ENCODE results near the gene NTN1. TPM values are rescaled to one million over a fixed set of nuclear protein-coding genes. Genes with fewer than 3 reads are reported as not detected.

The NTN1 gene
- total RNA-seq, 1 donor = 0.36 TPM

DNA sequence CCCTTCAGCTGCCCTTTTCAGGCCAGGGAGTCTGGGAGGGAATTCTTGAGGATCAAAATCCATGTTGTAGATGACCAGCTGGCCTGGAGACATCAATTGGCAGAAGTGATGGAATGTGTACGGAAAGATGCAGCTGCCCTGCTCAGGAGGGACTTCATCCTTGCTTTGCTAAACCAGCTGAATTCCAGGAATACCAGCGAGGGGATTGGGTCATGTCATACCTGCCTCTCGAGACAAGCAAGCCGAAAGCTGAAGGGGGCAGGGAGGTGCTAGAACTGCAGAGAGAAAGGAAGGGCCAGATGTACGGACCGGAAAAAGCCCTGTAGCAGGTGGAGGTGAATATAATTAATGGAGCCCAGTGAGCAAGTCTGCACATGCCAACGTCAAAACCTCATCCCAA lies 25.6 kb upstream of the NTN1 start:
- H2AFZ ChIP-seq (ENCODE audit: low read length) = no peak overlapping the region
- no peaks in the 10 kb centered on the region for H3K79me2 ChIP-seq (ENCODE audit: insufficient read depth, low read length)
- H3K4me1 ChIP-seq (ENCODE audit: insufficient read depth, low read length) = no peaks in the 10 kb centered on the region
- no peaks in the 10 kb centered on the region for H3K9me3 ChIP-seq (ENCODE audit: low read depth, low read length)
- no peak overlapping the region for H3K4me3 ChIP-seq (ENCODE audit: insufficient read depth, low read length)
- no peaks in the 10 kb centered on the region for H3K36me3 ChIP-seq (ENCODE audit: insufficient read depth, low read length)
- no peak overlapping the region for H3K4me2 ChIP-seq (ENCODE audit: insufficient read depth, low read length)
- TF ChIP-seq, protein P1, sequence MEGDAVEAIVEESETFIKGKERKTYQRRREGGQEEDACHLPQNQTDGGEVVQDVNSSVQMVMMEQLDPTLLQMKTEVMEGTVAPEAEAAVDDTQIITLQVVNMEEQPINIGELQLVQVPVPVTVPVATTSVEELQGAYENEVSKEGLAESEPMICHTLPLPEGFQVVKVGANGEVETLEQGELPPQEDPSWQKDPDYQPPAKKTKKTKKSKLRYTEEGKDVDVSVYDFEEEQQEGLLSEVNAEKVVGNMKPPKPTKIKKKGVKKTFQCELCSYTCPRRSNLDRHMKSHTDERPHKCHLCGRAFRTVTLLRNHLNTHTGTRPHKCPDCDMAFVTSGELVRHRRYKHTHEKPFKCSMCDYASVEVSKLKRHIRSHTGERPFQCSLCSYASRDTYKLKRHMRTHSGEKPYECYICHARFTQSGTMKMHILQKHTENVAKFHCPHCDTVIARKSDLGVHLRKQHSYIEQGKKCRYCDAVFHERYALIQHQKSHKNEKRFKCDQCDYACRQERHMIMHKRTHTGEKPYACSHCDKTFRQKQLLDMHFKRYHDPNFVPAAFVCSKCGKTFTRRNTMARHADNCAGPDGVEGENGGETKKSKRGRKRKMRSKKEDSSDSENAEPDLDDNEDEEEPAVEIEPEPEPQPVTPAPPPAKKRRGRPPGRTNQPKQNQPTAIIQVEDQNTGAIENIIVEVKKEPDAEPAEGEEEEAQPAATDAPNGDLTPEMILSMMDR (IDR thresholded peaks at IDR 0.05; ENCODE audit: extremely low read depth, low read depth, low read length) = no peak
- H3K27me3 ChIP-seq (ENCODE audit: insufficient read depth, low read length) = peaks cover 2% of the 10 kb centered on the region
- no peak overlapping the region for H3K27ac ChIP-seq (ENCODE audit: low read depth, low read length)
- no peak for DNase-seq (ENCODE audit: insufficient read length, low spot score, missing footprints)
- no peaks in the 10 kb centered on the region for H4K20me1 ChIP-seq (ENCODE audit: insufficient read depth, low read length)

DNA sequence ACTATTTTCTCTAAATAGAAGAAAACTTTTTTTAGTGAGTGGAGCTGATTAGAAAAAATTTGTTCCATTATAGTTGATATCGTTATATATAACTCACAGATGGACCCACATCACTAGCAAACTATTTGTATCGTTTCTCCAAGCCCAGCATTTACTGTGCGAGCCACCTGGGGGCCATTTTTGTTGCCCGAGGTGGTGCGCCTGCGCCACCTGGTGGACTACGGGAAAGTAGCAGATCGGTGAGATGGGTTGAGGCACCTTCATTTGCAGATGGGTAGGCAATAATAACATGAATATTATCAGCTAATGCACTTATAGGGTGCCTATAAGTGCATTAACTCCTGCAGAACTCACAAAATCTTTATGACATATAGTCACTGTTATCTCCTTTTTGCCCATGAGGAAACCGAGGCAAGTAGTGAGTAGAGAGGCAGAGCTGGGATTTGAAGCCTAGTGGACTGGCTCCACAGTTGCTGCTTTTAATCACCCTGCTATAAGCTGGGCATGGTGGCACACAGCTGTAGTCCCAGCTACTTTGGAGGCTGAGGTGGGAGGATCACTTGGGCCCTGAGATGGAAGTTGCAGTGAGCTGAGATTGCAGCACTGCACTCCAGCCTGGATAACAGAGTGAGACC lies 23.2 kb upstream of the NTN1 start:
- H2AFZ ChIP-seq (ENCODE audit: low read length) = no peak overlapping the region
- H3K36me3 ChIP-seq (ENCODE audit: insufficient read depth, low read length) = no peaks in the 10 kb centered on the region
- no peak overlapping the region for H3K4me2 ChIP-seq (ENCODE audit: insufficient read depth, low read length)
- H3K27me3 ChIP-seq (ENCODE audit: insufficient read depth, low read length) = peaks cover 15% of the 10 kb centered on the region
- no peak overlapping the region for H3K27ac ChIP-seq (ENCODE audit: low read depth, low read length)
- no peaks in the 10 kb centered on the region for H3K9me3 ChIP-seq (ENCODE audit: low read depth, low read length)
- TF ChIP-seq, protein P1 (IDR thresholded peaks at IDR 0.05; ENCODE audit: extremely low read depth, low read depth, low read length) = peak; percentile 98
- H4K20me1 ChIP-seq (ENCODE audit: insufficient read depth, low read length) = no peaks in the 10 kb centered on the region
- H3K4me1 ChIP-seq (ENCODE audit: insufficient read depth, low read length) = no peaks in the 10 kb centered on the region
- peak; percentile 95 for DNase-seq (ENCODE audit: insufficient read length, low spot score, missing footprints)
- H3K4me3 ChIP-seq (ENCODE audit: insufficient read depth, low read length) = no peak overlapping the region
- no peaks in the 10 kb centered on the region for H3K79me2 ChIP-seq (ENCODE audit: insufficient read depth, low read length)

DNA sequence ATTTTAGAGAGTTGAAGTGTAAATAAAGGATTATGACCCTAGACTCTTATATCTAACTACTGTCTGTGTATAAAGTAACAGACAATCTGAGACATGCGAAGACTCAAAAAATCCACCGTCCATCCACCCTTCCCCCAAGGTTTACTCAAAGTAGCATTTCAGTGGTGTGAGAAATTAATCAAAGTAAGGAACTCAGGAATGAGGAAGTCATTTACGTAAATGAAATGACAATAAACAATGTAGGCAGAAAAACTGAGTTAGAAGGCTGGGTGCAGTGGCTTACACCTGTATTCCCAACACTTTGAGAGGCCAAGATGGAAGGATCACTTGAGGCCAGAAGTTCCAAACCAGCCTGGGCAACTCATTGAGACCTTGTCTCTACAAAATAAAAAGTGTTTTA lies 19.8 kb upstream of the NTN1 start:
- H3K9me3 ChIP-seq (ENCODE audit: low read depth, low read length) = no peaks in the 10 kb centered on the region
- H4K20me1 ChIP-seq (ENCODE audit: insufficient read depth, low read length) = no peaks in the 10 kb centered on the region
- DNase-seq (ENCODE audit: insufficient read length, low spot score, missing footprints) = no peak
- no peak overlapping the region for H3K4me3 ChIP-seq (ENCODE audit: insufficient read depth, low read length)
- H3K4me2 ChIP-seq (ENCODE audit: insufficient read depth, low read length) = no peak overlapping the region
- H3K27ac ChIP-seq (ENCODE audit: low read depth, low read length) = no peak overlapping the region
- no peak overlapping the region for H2AFZ ChIP-seq (ENCODE audit: low read length)
- H3K79me2 ChIP-seq (ENCODE audit: insufficient read depth, low read length) = no peaks in the 10 kb centered on the region
- peaks cover 37% of the 10 kb centered on the region for H3K27me3 ChIP-seq (ENCODE audit: insufficient read depth, low read length)
- H3K4me1 ChIP-seq (ENCODE audit: insufficient read depth, low read length) = no peaks in the 10 kb centered on the region
- TF ChIP-seq, protein P1 (IDR thresholded peaks at IDR 0.05; ENCODE audit: extremely low read depth, low read depth, low read length) = no peak
- H3K36me3 ChIP-seq (ENCODE audit: insufficient read depth, low read length) = no peaks in the 10 kb centered on the region

DNA sequence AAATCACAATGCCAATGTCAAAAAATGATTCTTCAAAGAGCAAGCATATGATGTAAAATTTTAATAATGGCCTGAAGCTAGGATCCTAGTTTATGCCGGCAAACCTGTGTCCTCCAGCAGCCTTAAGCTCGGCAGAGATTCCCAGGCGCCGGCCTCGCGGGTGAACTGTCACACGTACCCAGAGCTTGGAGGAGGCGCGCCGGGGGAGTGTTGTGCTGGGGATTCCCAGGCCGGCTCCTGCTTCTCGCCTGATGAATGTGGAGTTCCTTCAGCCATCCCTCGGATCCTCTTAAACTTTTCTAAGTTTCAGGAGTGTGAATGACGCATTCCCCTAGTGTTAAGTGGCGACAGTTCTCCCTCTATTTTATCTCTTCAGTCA lies 19.1 kb upstream of the NTN1 start:
- DNase-seq (ENCODE audit: insufficient read length, low spot score, missing footprints) = no peak

More for the DNA sequence above, 19.1 kb upstream of the NTN1 start:
- Histone ChIP-seq H3K27ac (ENCODE audit: low read depth, low read length) (no peak overlapping the region), H3K27me3 (ENCODE audit: insufficient read depth, low read length) (peaks cover 41% of the 10 kb centered on the region), H3K4me1 (ENCODE audit: insufficient read depth, low read length) (no peaks in the 10 kb centered on the region), H3K79me2 (ENCODE audit: insufficient read depth, low read length) (no peaks in the 10 kb centered on the region), H3K4me2 (ENCODE audit: insufficient read depth, low read length) (no peak overlapping the region), H3K36me3 (ENCODE audit: insufficient read depth, low read length) (no peaks in the 10 kb centered on the region), H4K20me1 (ENCODE audit: insufficient read depth, low read length) (no peaks in the 10 kb centered on the region), H3K9me3 (ENCODE audit: low read depth, low read length) (no peaks in the 10 kb centered on the region), H3K4me3 (ENCODE audit: insufficient read depth, low read length) (no peak overlapping the region), H2AFZ (ENCODE audit: low read length) (no peak overlapping the region)
- TF ChIP-seq, protein P1 (IDR thresholded peaks at IDR 0.05; ENCODE audit: extremely low read depth, low read depth, low read length) = no peak
